ENCODE measurements around the gene SPRTN.

SPRTN gene

GRCh38 chr1:231351816-231352215 is 13.7 kb downstream of the SPRTN start:
- no peak for TF ChIP-seq CTCF (IDR thresholded peaks at IDR 0.05; ENCODE audit: low read length, missing control alignments)
- no peak overlapping the region for H3K4me3 ChIP-seq (replicated peaks; ENCODE audit: low read depth, low read length)
- peak; percentile 43 for DNase-seq (ENCODE audit: low read depth)

GRCh38 chr1:231353086-231353485 is 15.0 kb downstream of the SPRTN start:
- DNase-seq (ENCODE audit: low read depth): no peak
- H3K4me3 ChIP-seq (replicated peaks; ENCODE audit: low read depth, low read length): no peak overlapping the region
- no peak for TF ChIP-seq CTCF (IDR thresholded peaks at IDR 0.05; ENCODE audit: low read length, missing control alignments)

GRCh38 chr1:231354330-231355020 is 16.4 kb downstream of the SPRTN start:
- TF ChIP-seq CTCF (IDR thresholded peaks at IDR 0.05; ENCODE audit: low read length, missing control alignments): no peak
- no peak overlapping the region for H3K4me3 ChIP-seq (replicated peaks; ENCODE audit: low read depth, low read length)
- DNase-seq (ENCODE audit: low read depth): peak; percentile 62

GRCh38 chr1:231355171-231355570 is 17.1 kb downstream of the SPRTN start:
- H3K4me3 ChIP-seq (replicated peaks; ENCODE audit: low read depth, low read length): no peak overlapping the region
- DNase-seq (ENCODE audit: low read depth): no peak
- TF ChIP-seq CTCF (IDR thresholded peaks at IDR 0.05; ENCODE audit: low read length, missing control alignments): no peak

- no peak for DNase-seq (ENCODE audit: low read depth)
- no peak for TF ChIP-seq CTCF (IDR thresholded peaks at IDR 0.05; ENCODE audit: low read length, missing control alignments)
- no peak overlapping the region for H3K4me3 ChIP-seq (replicated peaks; ENCODE audit: low read depth, low read length)
Observed at GRCh38 chr1:231357187-231357772, 19.2 kb downstream of the SPRTN start.

GRCh38 chr1:231357831-231358354 is 19.8 kb downstream of the SPRTN start:
- TF ChIP-seq CTCF (IDR thresholded peaks at IDR 0.05; ENCODE audit: low read length, missing control alignments): peak; percentile 76
- peak; percentile 81 for DNase-seq (ENCODE audit: low read depth)
- H3K4me3 ChIP-seq (replicated peaks; ENCODE audit: low read depth, low read length): no peak overlapping the region
